HepG2 (cell line): ENCODE data around the gene PPAN. TPM values are rescaled to one million over a fixed set of nuclear protein-coding genes. Genes with fewer than 3 reads are reported as not detected.

Experiments
- AKNA ChIP-seq: sonication (generic); formaldehyde crosslinking; IDR thresholded peaks from 2 replicates; pipeline ENCODE4 v1.4.0; 2020; ENCODE audit warnings: missing genetic modification reagents, borderline replicate concordance
- ATF1 ChIP-seq: IDR thresholded peaks from 2 replicates; pipeline ENCODE4 v1.6.1; 2016; ENCODE audit warnings: mild to moderate bottlenecking, control low read depth
- ATF7-NPFF ChIP-seq: sonication (generic); formaldehyde crosslinking; IDR thresholded peaks from 2 replicates; pipeline ENCODE4 v1.8.1; 2023; ENCODE audit warnings: mild to moderate bottlenecking, low read depth, missing genetic modification reagents, moderate library complexity
- BATF2 ChIP-seq: sonication (generic); formaldehyde crosslinking; IDR thresholded peaks from 2 replicates; pipeline ENCODE4 v1.8.0; 2022; ENCODE audit warnings: mild to moderate bottlenecking, missing genetic modification reagents, moderate library complexity
- BHLHE40 ChIP-seq: IDR thresholded peaks from 2 replicates; pipeline ENCODE4 v1.6.1; 2011; ENCODE audit warnings: low read length, improper control_type of control experiment
- ETS1 ChIP-seq: sonication (generic); formaldehyde crosslinking; IDR thresholded peaks from 2 replicates; pipeline ENCODE4 v1.4.0; 2020; ENCODE audit warnings: missing genetic modification reagents
- FIP1L1 ChIP-seq: fragments of 200-400 bp; formaldehyde crosslinking; IDR thresholded peaks from 2 replicates; pipeline ENCODE4 v1.6.1; 2018; ENCODE audit warnings: low read depth, mild to moderate bottlenecking, low read length, moderate library complexity, borderline replicate concordance; ENCODE audit not compliant: insufficient read depth
- FOXP1 ChIP-seq, 2 experiments: fragments of 450-650 bp in 1 of 2; IDR thresholded peaks; 2 replicates each; pipeline ENCODE4 v1.6.1; 2017 to 2018; ENCODE audit warnings: antibody characterized with exemption in 1 of 2
- IRF9 ChIP-seq: sonication (generic); formaldehyde crosslinking; IDR thresholded peaks from 2 replicates; pipeline ENCODE4 v1.8.0; 2022; ENCODE audit warnings: missing genetic modification reagents, mild to moderate bottlenecking, borderline replicate concordance
- MEF2D ChIP-seq: sonication (generic); formaldehyde crosslinking; IDR thresholded peaks from 2 replicates; pipeline ENCODE4 v1.5.1; 2020; ENCODE audit warnings: mild to moderate bottlenecking, missing genetic modification reagents
- NCOA2 ChIP-seq: sonication (generic); formaldehyde crosslinking; IDR thresholded peaks from 2 replicates; pipeline ENCODE4 v1.8.0; 2022; ENCODE audit warnings: inconsistent platforms
- NFE2L2 ChIP-seq: fragments of 150-350 bp; IDR thresholded peaks from 2 replicates; pipeline ENCODE4 v1.6.1; 2014; ENCODE audit warnings: low read length
- ONECUT2 ChIP-seq: sonication (generic); formaldehyde crosslinking; IDR thresholded peaks from 2 replicates; pipeline ENCODE4 v1.4.0; 2020; ENCODE audit warnings: missing genetic modification reagents
- RCOR2 ChIP-seq: IDR thresholded peaks from 2 replicates; pipeline ENCODE4 v1.6.1; 2016; ENCODE audit warnings: missing biosample characterization, missing genetic modification reagents
- RXRA ChIP-seq: sonication (generic); formaldehyde crosslinking; IDR thresholded peaks from 2 replicates; pipeline ENCODE4 v1.5.1; 2020; ENCODE audit warnings: missing genetic modification reagents
- SAP130 ChIP-seq: IDR thresholded peaks from 2 replicates; pipeline ENCODE4 v1.6.1; 2016; ENCODE audit warnings: low read depth
- THRA ChIP-seq: sonication (generic); formaldehyde crosslinking; IDR thresholded peaks from 2 replicates; pipeline ENCODE4 v1.4.0; 2020; ENCODE audit warnings: missing genetic modification reagents, borderline replicate concordance
- ZNF143 ChIP-seq: sonication (generic); formaldehyde crosslinking; IDR thresholded peaks from 2 replicates; pipeline ENCODE4 v1.4.0; 2020; ENCODE audit warnings: missing genetic modification reagents
- ZNF263 ChIP-seq: sonication (generic); formaldehyde crosslinking; IDR thresholded peaks from 2 replicates; pipeline ENCODE4 v1.4.0; 2020; ENCODE audit warnings: missing genetic modification reagents
- ZNF337 ChIP-seq: sonication (generic); formaldehyde crosslinking; IDR thresholded peaks from 2 replicates; pipeline ENCODE4 v1.5.1; 2020; ENCODE audit warnings: missing genetic modification reagents, low read depth, mild to moderate bottlenecking, borderline replicate concordance
- ZNF33A ChIP-seq: sonication (generic); formaldehyde crosslinking; IDR thresholded peaks from 2 replicates; pipeline ENCODE4 v1.5.1; 2020; ENCODE audit warnings: missing genetic modification reagents, mild to moderate bottlenecking, moderate library complexity, borderline replicate concordance
- ZNF781 ChIP-seq: sonication (generic); formaldehyde crosslinking; IDR thresholded peaks from 2 replicates; pipeline ENCODE4 v1.5.1; 2020; ENCODE audit warnings: borderline replicate concordance, mild to moderate bottlenecking, missing genetic modification reagents; ENCODE audit errors: not compliant biosample characterization
- polyA plus RNA-seq, 8 experiments: library from polyadenylated mRNA; depleted of rRNA in 3 of 8; stranded (reverse) in 7 of 8; unstranded in 1 of 8; fragments of >200 nt; fragmentation: Illumina TruSeq in 4 of 8; extraction: Trizol in 4 of 8; gene quantifications; 2 replicates each; pipeline versions ENCODE4 v1.2.1 to v1.2.3, GENCODE V29; 2011 to 2016; ENCODE audit warnings: low read depth in 4 of 8, missing spikeins in 1 of 8, mixed read lengths in 1 of 8; ENCODE audit not compliant: insufficient read depth in 1 of 8
- total RNA-seq, 5 experiments: library from RNA; depleted of rRNA; stranded (reverse); fragments of >200 nt; fragmentation: Illumina TruSeq; extraction: Trizol; gene quantifications; 2 replicates each; pipeline ENCODE4 v1.2.3, GENCODE V29; 2016; ENCODE audit warnings: low read depth in 1 of 5

The PPAN gene
- total and polyA plus RNA-seq, 2 of the 13 experiments (the other 11 are each of a cell fraction or from before 2014, with no cell fraction given): 36.2 to 41.9 TPM

- TF ChIP-seq NFE2L2 (no peak), ZNF33A (CRISPR knock-in tag) (no peak), RCOR2 (CRISPR knock-in tag) (peak; percentile 78), ONECUT2 (CRISPR knock-in tag) (no peak), ETS1 (CRISPR knock-in tag) (no peak), NCOA2 (peak; percentile 37; the same call in 1 of the 2 replicates), ATF7-NPFF (no peak), AKNA (CRISPR knock-in tag) (no peak), MEF2D (CRISPR knock-in tag) (no peak), BATF2 (CRISPR knock-in tag) (no peak), ZNF781 (CRISPR knock-in tag) (no peak), FIP1L1 (no peak), ZNF263 (no peak), BHLHE40 (no peak), RXRA (CRISPR knock-in tag) (peak; percentile 68; the same call in 1 of the 2 replicates), FOXP1 (IDR thresholded peaks at IDR 0.05) (no peak), FOXP1 (CRISPR knock-in tag; IDR thresholded peaks at IDR 0.05) (no peak), IRF9 (CRISPR knock-in tag) (no peak), ATF1 (CRISPR knock-in tag) (no peak), ZNF143 (no peak), ZNF337 (no peak), SAP130 (peak; percentile 53; the same call in 1 of the 2 replicates), THRA (CRISPR knock-in tag) (peak; percentile 21; the same call in 1 of the 2 replicates)
Observed at GRCh38 chr19:10079031-10079453, 27.1 kb upstream of the PPAN start (continued).
